GM18498 (cell line): ENCODE data around the gene SIGLEC14.
A peak's percentile ranks its signal among the peaks of the same experiment; 100 is the strongest.
"Not testable (repeated sequence)": the region's sequence is repeated elsewhere in the genome, so short reads cannot be mapped to it uniquely, and the experiment has no call there.

Experiments
- ATAC-seq: cut with Tn5 transposase; IDR thresholded peaks from one replicate; pipeline ENCODE4 v1.9.1; 2021; ENCODE audit warnings: mild to moderate bottlenecking, moderate library complexity; ENCODE audit not compliant: unreplicated experiment

Gene SIGLEC14

GRCh38 chr19:51675911-51676565 lies 29.4 kb upstream of the SIGLEC14 start:
- ATAC-seq, result not testable (repeated sequence)

GRCh38 chr19:51668216-51668615 lies 21.6 kb upstream of the SIGLEC14 start:
- ATAC-seq, result no peak

- ATAC-seq, result no peak
Measured at GRCh38 chr19:51664997-51665396, 18.4 kb upstream of the SIGLEC14 start.

- no peak for ATAC-seq
Measured at GRCh38 chr19:51664131-51664530, 17.5 kb upstream of the SIGLEC14 start.

- ATAC-seq, result no peak
Measured at GRCh38 chr19:51663650-51664049, 17.0 kb upstream of the SIGLEC14 start.

- no peak for ATAC-seq
Measured at GRCh38 chr19:51660975-51661600, 14.5 kb upstream of the SIGLEC14 start.

- no peak for ATAC-seq
Measured at GRCh38 chr19:51654783-51655182, 8.2 kb upstream of the SIGLEC14 start.

GRCh38 chr19:51653162-51653561 lies 6.5 kb upstream of the SIGLEC14 start:
- no peak for ATAC-seq

GRCh38 chr19:51652266-51652665 lies 5.6 kb upstream of the SIGLEC14 start:
- ATAC-seq, result no peak

- ATAC-seq, result peak; percentile 60
Measured at GRCh38 chr19:51651216-51651846, 4.7 kb upstream of the SIGLEC14 start.

- no peak for ATAC-seq
Measured at GRCh38 chr19:51647318-51647717, 693 bp upstream of the SIGLEC14 start.

- ATAC-seq, result no peak
Measured at GRCh38 chr19:51644636-51645271, 1.9 kb downstream of the SIGLEC14 start.

- no peak for ATAC-seq
Measured at GRCh38 chr19:51641648-51642047, 5.0 kb downstream of the SIGLEC14 start.

- no peak for ATAC-seq
Measured at GRCh38 chr19:51640386-51640785, 6.2 kb downstream of the SIGLEC14 start.

GRCh38 chr19:51639916-51640315 lies 6.7 kb downstream of the SIGLEC14 start:
- ATAC-seq, result no peak

GRCh38 chr19:51637362-51637978 lies 9.2 kb downstream of the SIGLEC14 start:
- no peak for ATAC-seq

GRCh38 chr19:51632126-51632525 lies 14.5 kb downstream of the SIGLEC14 start:
- ATAC-seq, result no peak

GRCh38 chr19:51630315-51630714 lies 16.3 kb downstream of the SIGLEC14 start, which contains the start of gene SIGLEC5:
SIGLEC5 (minus strand) TSS chr19:51630401; CDS start chr19:51630335, 66 bp downstream.
- not testable (repeated sequence) for ATAC-seq

GRCh38 chr19:51628153-51628939 lies 18.3 kb downstream of the SIGLEC14 start:
- ATAC-seq, result no peak

- no peak for ATAC-seq
Measured at GRCh38 chr19:51627491-51628138, 19.0 kb downstream of the SIGLEC14 start.
